GM12873 (cell line): ENCODE measurements around the gene CTTNBP2.

Experiments
- CTCF ChIP-seq: IDR thresholded peaks from 2 replicates; pipeline ENCODE4 v1.5.1; 2012; ENCODE audit warnings: low read depth, mild to moderate bottlenecking, moderate library complexity, low read length, control low read depth; ENCODE audit not compliant: insufficient read depth; ENCODE audit errors: missing control alignments

CTTNBP2 gene

GRCh38 chr7:117839507-117839906 is 33.7 kb downstream of the CTTNBP2 start:
- no peak for TF ChIP-seq CTCF

- TF ChIP-seq CTCF = no peak
Observed at GRCh38 chr7:117837841-117838240, 35.4 kb downstream of the CTTNBP2 start.

GRCh38 chr7:117835016-117835664 is 38.1 kb downstream of the CTTNBP2 start:
- TF ChIP-seq CTCF = no peak

- TF ChIP-seq CTCF = no peak
Observed at GRCh38 chr7:117830422-117830954, 42.8 kb downstream of the CTTNBP2 start.

GRCh38 chr7:117829450-117830117 is 43.7 kb downstream of the CTTNBP2 start:
- TF ChIP-seq CTCF = no peak

GRCh38 chr7:117828825-117829224 is 44.4 kb downstream of the CTTNBP2 start:
- TF ChIP-seq CTCF = no peak

- TF ChIP-seq CTCF = no peak
Observed at GRCh38 chr7:117827862-117828261, 45.4 kb downstream of the CTTNBP2 start.
